Measurements from ENCODE around the gene N4BP2L2.

DNA sequence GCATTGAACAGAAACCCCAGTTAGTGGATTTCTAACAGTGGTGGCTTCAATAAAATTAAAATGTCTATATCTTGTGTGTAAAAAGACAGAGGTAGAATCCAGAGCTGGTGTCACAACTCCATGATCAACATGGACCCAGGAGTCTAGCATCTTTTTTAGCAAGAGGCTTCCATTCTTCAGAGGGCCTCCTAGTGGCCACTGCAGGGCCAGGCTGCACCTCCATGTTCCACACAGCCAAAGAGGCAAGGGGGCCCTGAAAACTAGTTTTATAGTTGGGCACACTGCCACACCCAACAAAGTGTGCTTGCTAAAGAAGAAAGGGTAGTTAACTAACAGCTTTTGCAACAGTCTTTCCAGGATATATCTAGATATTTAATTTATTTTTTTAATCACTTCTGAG lies 123.6 kb downstream of the N4BP2L2 start:
- TF ChIP-seq POLR2AphosphoS5 (IDR thresholded peaks at IDR 0.05) = no peak
- TF ChIP-seq, protein P1, sequence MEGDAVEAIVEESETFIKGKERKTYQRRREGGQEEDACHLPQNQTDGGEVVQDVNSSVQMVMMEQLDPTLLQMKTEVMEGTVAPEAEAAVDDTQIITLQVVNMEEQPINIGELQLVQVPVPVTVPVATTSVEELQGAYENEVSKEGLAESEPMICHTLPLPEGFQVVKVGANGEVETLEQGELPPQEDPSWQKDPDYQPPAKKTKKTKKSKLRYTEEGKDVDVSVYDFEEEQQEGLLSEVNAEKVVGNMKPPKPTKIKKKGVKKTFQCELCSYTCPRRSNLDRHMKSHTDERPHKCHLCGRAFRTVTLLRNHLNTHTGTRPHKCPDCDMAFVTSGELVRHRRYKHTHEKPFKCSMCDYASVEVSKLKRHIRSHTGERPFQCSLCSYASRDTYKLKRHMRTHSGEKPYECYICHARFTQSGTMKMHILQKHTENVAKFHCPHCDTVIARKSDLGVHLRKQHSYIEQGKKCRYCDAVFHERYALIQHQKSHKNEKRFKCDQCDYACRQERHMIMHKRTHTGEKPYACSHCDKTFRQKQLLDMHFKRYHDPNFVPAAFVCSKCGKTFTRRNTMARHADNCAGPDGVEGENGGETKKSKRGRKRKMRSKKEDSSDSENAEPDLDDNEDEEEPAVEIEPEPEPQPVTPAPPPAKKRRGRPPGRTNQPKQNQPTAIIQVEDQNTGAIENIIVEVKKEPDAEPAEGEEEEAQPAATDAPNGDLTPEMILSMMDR (IDR thresholded peaks at IDR 0.05) = no peak
- TF ChIP-seq POLR2A (IDR thresholded peaks at IDR 0.05) = no peak

All from gastroesophageal sphincter (tissue), 3 donors.